CD14-positive monocyte (primary cell): Measurements from ENCODE around the gene TIMM10B. TPM values are rescaled to one million over a fixed set of nuclear protein-coding genes. Genes with fewer than 3 reads are reported as not detected.

Source experiments
- DNase-seq, 3 donors: peaks; one replicate each; pipeline ENCODE4 v3.0.0-alpha.2; 2011 to 2022
- H2AFZ ChIP-seq: 2 replicates; pipeline ENCODE4 v1.6.0; 2012; ENCODE audit warnings: mild to moderate bottlenecking, low read depth, low read length, inconsistent platforms; ENCODE audit not compliant: insufficient read depth, poor library complexity, severe bottlenecking
- H3K27ac ChIP-seq, 2 donors: 1 replicate in 1 of 2; 2 replicates in 1 of 2; pipeline ENCODE4 v1.5.1; 2012 to 2013; ENCODE audit warnings: low read length in 2 of 2, control low read depth in 1 of 2, inconsistent platforms in 1 of 2, low read depth in 1 of 2, mild to moderate bottlenecking in 1 of 2
- H3K27me3 ChIP-seq, 2 donors: one replicate each; pipeline versions ENCODE4 v1.6.0 to v1.6.1; 2011 to 2013; ENCODE audit warnings: low read length in 2 of 2; ENCODE audit not compliant: control insufficient read depth in 2 of 2, insufficient read depth in 2 of 2
- H3K36me3 ChIP-seq, 2 donors: replicated peaks in 1 of 2; 1 replicate in 1 of 2; 2 replicates in 1 of 2; pipeline versions ENCODE4 v1.5.1 to v1.6.1; 2012 to 2013; ENCODE audit warnings: low read length in 2 of 2, control low read depth in 1 of 2, inconsistent platforms in 1 of 2, mild to moderate bottlenecking in 1 of 2; ENCODE audit not compliant: insufficient read depth in 2 of 2, control insufficient read depth in 1 of 2
- H3K4me1 ChIP-seq, 2 donors: 1 replicate in 1 of 2; 2 replicates in 1 of 2; pipeline versions ENCODE4 v1.5.1 to v1.6.1; 2012 to 2013; ENCODE audit warnings: low read length in 2 of 2, control low read depth in 1 of 2, inconsistent platforms in 1 of 2, mild to moderate bottlenecking in 1 of 2, moderate library complexity in 1 of 2; ENCODE audit not compliant: insufficient read depth in 2 of 2, control insufficient read depth in 1 of 2
- H3K4me2 ChIP-seq: replicated peaks from 2 replicates; pipeline ENCODE3; 2012; ENCODE audit warnings: low read length, moderate library complexity, mild to moderate bottlenecking; ENCODE audit not compliant: poor library complexity, severe bottlenecking; ENCODE audit errors: extremely low read depth
- H3K4me3 ChIP-seq, 3 experiments: fragments of 200-600 bp in 1 of 3; sonication (generic) in 1 of 3; replicated peaks in 1 of 3; 1 replicate in 2 of 3; 2 replicates in 1 of 3; pipeline ENCODE4 v1.5.1; 2011 to 2013; ENCODE audit warnings: low read length in 3 of 3, mild to moderate bottlenecking in 3 of 3, control low read depth in 2 of 3, low read depth in 2 of 3, inconsistent platforms in 1 of 3, moderate library complexity in 1 of 3
- H3K79me2 ChIP-seq: 2 replicates; pipeline ENCODE4 v1.6.0; 2012; ENCODE audit warnings: mild to moderate bottlenecking, control low read depth, inconsistent platforms, low read length, moderate library complexity; ENCODE audit not compliant: insufficient read depth
- H3K9ac ChIP-seq: 2 replicates; pipeline ENCODE4 v1.6.0; 2017; ENCODE audit warnings: low read length, mild to moderate bottlenecking; ENCODE audit not compliant: insufficient read depth, poor library complexity, severe bottlenecking
- H3K9me3 ChIP-seq, 2 donors: replicated peaks in 1 of 2; 1 replicate in 1 of 2; 2 replicates in 1 of 2; pipeline versions ENCODE4 v1.5.1 to v1.6.1; 2012 to 2013; ENCODE audit warnings: low read length in 2 of 2, control low read depth in 1 of 2; ENCODE audit not compliant: control insufficient read depth in 1 of 2, insufficient read depth in 1 of 2
- H4K20me1 ChIP-seq: 2 replicates; pipeline ENCODE4 v1.6.0; 2012; ENCODE audit warnings: mild to moderate bottlenecking, low read length, control low read depth, moderate library complexity; ENCODE audit not compliant: insufficient read depth
- H3K27ac Mint-ChIP-seq, 7 donors: one replicate each; pipeline ENCODE4 v1.8.0; 2020; ENCODE audit warnings: mild to moderate bottlenecking in 7 of 7, mixed read lengths in 7 of 7, moderate library complexity in 6 of 7, inconsistent platforms in 2 of 7
- H3K27me3 Mint-ChIP-seq, 3 donors: one replicate each; pipeline ENCODE4 v1.8.0; 2021 to 2022; ENCODE audit warnings: low read depth in 3 of 3, mild to moderate bottlenecking in 3 of 3, mixed read lengths in 3 of 3, moderate library complexity in 3 of 3, inconsistent platforms in 1 of 3
- H3K36me3 Mint-ChIP-seq, 2 donors: one replicate each; pipeline ENCODE4 v1.8.0; 2020; ENCODE audit warnings: mixed read lengths in 2 of 2, inconsistent platforms in 1 of 2, mild to moderate bottlenecking in 1 of 2
- H3K4me1 Mint-ChIP-seq: one replicate; pipeline ENCODE4 v1.8.0; 2020; ENCODE audit warnings: mild to moderate bottlenecking, mixed read lengths
- H3K4me3 Mint-ChIP-seq, 2 donors: one replicate each; pipeline ENCODE4 v1.8.0; 2020; ENCODE audit warnings: mild to moderate bottlenecking in 2 of 2, mixed read lengths in 2 of 2, moderate library complexity in 1 of 2
- H3K9me3 Mint-ChIP-seq, 7 donors: one replicate each; pipeline ENCODE4 v1.8.0; 2020 to 2022; ENCODE audit warnings: mixed read lengths in 7 of 7, mild to moderate bottlenecking in 6 of 7, moderate library complexity in 6 of 7, inconsistent platforms in 2 of 7
- CTCF ChIP-seq: fragments of 200-600 bp; IDR thresholded peaks from one replicate; pipeline ENCODE4 v1.8.0; 2022; ENCODE audit warnings: antibody characterized with exemption, mild to moderate bottlenecking
- WGBS: methylation state at CpG from one replicate; pipeline ENCODE4 v1.1.5; 2013; ENCODE audit warnings: missing lambda C conversion rate; ENCODE audit not compliant: insufficient coverage; 5-methylcytosine and 5-hydroxymethylcytosine counted together
- intact Hi-C, 2 donors: fragments of 100-400 bp; cut with micrococcal nuclease; formaldehyde crosslinking; loops; one replicate each; pipeline versions ENCODE4 v1.15.0 to v1.15.1; 2023
- polyA plus RNA-seq, 3 donors: library from polyadenylated mRNA; depleted of rRNA in 1 of 3; unstranded in 2 of 3; stranded (reverse) in 1 of 3; fragments of 300-500 nt in 2 of 3; fragments of >200 nt in 1 of 3; fragmentation: Illumina TruSeq in 2 of 3; gene quantifications; 1 replicate in 2 of 3; 2 replicates in 1 of 3; pipeline ENCODE4 v1.2.3, GENCODE V29; 2012 to 2021

Gene TIMM10B
- polyA plus RNA-seq, 3 donors: 20.0 to 34.9 (median 22.1) TPM

DNA sequence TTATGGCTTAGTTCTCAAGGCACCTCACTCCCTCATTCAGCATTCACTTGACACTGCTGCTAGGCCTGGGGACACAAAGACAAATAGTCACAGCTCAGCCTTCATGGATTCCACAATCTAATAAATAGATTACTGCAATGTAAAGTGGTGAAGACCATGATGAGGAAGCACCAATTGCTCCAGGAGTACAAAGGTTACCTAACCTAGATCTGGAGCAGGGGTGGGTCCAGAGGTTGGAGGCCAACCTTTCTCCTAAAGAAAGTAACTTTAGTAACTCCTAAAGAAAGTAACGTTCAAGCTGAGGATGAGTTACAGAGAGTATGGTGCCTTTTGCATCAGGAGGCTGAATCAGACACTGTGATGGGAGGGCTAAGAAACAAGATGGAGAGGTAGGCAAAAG, 11.7 kb upstream of the TIMM10B start:
- Histone ChIP-seq H4K20me1 (no peaks in the 10 kb centered on the region), H3K4me1 (peaks cover 26 to 28% of the 10 kb centered on the region in 2 donors), H3K27ac (peak overlapping the region in 1 of 2 donors; percentile 54), H3K4me3 (peak overlapping the region in 1 of 3 experiments; percentile 41), H3K9me3 (no peaks in the 10 kb centered on the region), H3K9ac (no peak overlapping the region), H3K4me2 (peak overlapping the region; percentile 39), H2AFZ (peak overlapping the region; percentile 75), H3K36me3 (peaks cover 8 to 12% of the 10 kb centered on the region in 2 donors), H3K79me2 (peaks cover 9% of the 10 kb centered on the region), H3K27me3 (no peaks in the 10 kb centered on the region)
- Mint-ChIP-seq H3K4me3 (no peak overlapping the region), H3K27me3 (peaks cover 0 to 4% (median 2%) of the 10 kb centered on the region in 3 donors), H3K9me3 (no peaks in the 10 kb centered on the region), H3K27ac (no peak overlapping the region), H3K4me1 (peaks cover 17% of the 10 kb centered on the region), H3K36me3 (peaks cover 11 to 12% of the 10 kb centered on the region in 2 donors)
- DNase-seq: no peak
- no CpG with 5 or more reads among the region's 1 CpG for WGBS
- intact Hi-C loops: no loop called here
- no peak for TF ChIP-seq CTCF

- peaks cover 0 to 5% (median 1%) of the 10 kb centered on the region in 3 donors for H3K27me3 Mint-ChIP-seq
- TF ChIP-seq CTCF: no peak
- H3K4me1 Mint-ChIP-seq: peaks cover 27% of the 10 kb centered on the region
- Histone ChIP-seq H3K9ac (no peak overlapping the region), H3K4me1 (peaks cover 26 to 28% of the 10 kb centered on the region in 2 donors), H3K9me3 (no peaks in the 10 kb centered on the region), H3K79me2 (peaks cover 9% of the 10 kb centered on the region), H3K36me3 (peaks cover 10 to 15% of the 10 kb centered on the region in 2 donors), H2AFZ (peak overlapping the region; percentile 46), H3K27ac (no peak overlapping the region), H4K20me1 (no peaks in the 10 kb centered on the region), H3K4me2 (peak overlapping the region; percentile 84), H3K4me3 (peak overlapping the region in 2 of 3 experiments; percentile 81 to 87), H3K27me3 (no peaks in the 10 kb centered on the region)
- no peaks in the 10 kb centered on the region for H3K9me3 Mint-ChIP-seq
- intact Hi-C loops: loop anchor here in 1 of 2 donors (10.0 kb wide), 1 partner anchor 1512 kb away; the partner anchor contains the start of gene EIF3F
- H3K27ac Mint-ChIP-seq: peak overlapping the region in 3 of 7 donors; percentile 10 to 65 (median 46)
- whole genome bisulfite sequencing: 83% methylated on average over 1 of the region's 1 CpG
- H3K4me3 Mint-ChIP-seq: peak overlapping the region; percentile 82 to 91
- H3K36me3 Mint-ChIP-seq: peaks cover 11% of the 10 kb centered on the region in 2 donors
- no peak for DNase-seq
Observed at GRCh38 chr11:6472934-6473333, 8.4 kb upstream of the TIMM10B start.
